Tongue (tissue), 2 donors: ENCODE measurements around the gene TTF1. TPM values are rescaled to one million over a fixed set of nuclear protein-coding genes. Genes with fewer than 3 reads are reported as not detected.
"Not testable (repeated sequence)": the region's sequence is repeated elsewhere in the genome, so short reads cannot be mapped to it uniquely, and the experiment has no call there.

Experiments
- DNase-seq: peaks from one replicate; pipeline ENCODE4 v3.0.0-alpha.2; 2015
- total RNA-seq: library from RNA; depleted of rRNA; stranded (reverse); fragments of >200 nt; gene quantifications from one replicate; pipeline ENCODE4 v1.2.3, GENCODE V29; 2014

Gene TTF1
- total RNA-seq, 1 donor from 2014 or later: 9.9 TPM

- DNase-seq: no peak
Measured at GRCh38 chr9:132412089-132412488, 5.4 kb upstream of the TTF1 start.

DNA sequence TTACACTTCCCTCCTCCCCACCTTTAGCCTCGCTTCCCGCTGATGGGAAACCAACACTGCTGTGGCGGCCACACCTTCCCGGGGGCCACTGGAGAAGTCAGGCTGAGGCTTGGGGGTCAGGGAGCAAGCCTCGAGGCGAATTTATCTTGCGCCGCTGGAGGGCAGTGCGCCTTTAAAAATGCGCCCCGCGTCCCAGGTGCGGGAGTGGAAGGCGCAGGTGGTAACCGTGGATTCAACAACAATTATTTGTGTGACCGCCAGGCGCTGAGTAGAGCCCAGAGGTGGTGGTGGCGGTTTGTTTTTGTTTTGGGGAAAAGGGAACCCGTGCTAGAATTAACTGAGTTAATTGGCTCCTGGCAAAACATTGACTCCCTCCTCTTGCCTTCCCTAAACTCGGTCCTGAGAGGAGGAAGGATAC is 4.5 kb upstream of the TTF1 start:
- DNase-seq: peak; percentile 36

DNA sequence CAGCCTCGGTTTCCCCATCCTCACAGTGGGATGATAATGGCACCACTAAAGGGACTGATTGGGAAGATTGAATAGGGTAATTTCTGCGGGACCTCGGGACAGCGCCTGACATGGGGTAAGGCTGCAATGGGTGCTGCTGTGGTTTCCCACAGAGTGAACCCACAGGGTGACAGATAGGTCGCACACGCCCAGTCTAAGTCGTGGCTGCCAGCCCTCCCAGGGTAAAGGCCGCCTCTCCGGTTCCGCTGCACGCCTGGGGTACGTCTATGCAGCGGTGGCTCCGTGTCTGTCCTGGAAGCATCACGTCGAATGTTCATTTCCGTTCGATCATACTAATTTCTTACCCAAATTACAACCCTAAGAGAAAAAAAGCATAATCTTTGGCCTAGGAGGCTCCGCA is 4.0 kb upstream of the TTF1 start:
- DNase-seq: no peak

- peak; percentile 47 for DNase-seq
Measured at GRCh38 chr9:132409828-132410528, 3.3 kb upstream of the TTF1 start, which contains the start of gene CFAP77. Gene CFAP77 (plus strand): TSS chr9:132410211. CDS start chr9:132410272, 61 bp downstream.

- DNase-seq: no peak
Measured at GRCh38 chr9:132408521-132408920, 1.9 kb upstream of the TTF1 start.

GRCh38 chr9:132407196-132407595 is 556 bp upstream of the TTF1 start:
- no peak for DNase-seq

- DNase-seq: peak; percentile 14
Measured at GRCh38 chr9:132404228-132404881, 2.3 kb downstream of the TTF1 start.

DNA sequence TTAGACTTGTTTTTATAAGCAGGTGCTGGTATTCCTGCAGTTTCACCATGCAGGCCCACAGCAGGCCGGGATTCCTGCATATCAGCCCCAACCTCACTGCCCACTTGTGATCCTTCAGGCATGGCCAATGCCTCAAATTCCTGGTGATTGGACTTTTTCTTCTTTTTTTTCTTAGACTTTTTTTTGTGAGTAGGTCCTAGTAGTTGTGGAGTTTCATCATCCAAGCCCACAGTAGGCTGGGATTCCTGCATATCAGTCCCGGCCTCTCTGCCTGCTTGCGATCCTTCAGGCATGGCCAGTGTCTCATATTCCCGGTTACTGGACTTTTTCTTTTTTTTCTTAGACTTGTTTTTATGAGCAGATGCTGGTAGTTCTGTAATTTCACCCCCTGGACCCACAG is 4.8 kb downstream of the TTF1 start:
- DNase-seq: no peak

GRCh38 chr9:132395560-132395959 is 11.1 kb downstream of the TTF1 start:
- no peak for DNase-seq

DNA sequence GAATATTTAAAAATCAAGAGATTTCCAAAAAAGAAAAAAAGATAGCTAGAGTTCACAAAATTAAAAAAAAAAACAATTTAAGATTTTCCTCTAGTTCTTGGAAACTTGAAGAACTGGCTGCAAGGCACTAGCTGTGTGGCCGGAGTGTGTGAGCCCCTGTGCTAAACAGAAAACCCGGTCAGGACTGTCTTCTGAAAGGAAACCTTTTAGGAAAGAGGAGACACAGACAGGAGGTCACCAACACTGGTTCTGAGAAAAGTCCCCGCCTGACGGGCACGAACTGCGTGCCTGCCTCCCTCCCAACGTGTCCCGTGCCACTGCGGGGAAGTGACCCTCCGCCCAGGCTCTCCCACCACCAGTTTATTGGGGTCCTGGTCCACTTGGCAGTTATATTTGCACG is 15.2 kb downstream of the TTF1 start:
- DNase-seq: no peak

- no peak for DNase-seq
Measured at GRCh38 chr9:132390966-132391365, 15.7 kb downstream of the TTF1 start.

DNA sequence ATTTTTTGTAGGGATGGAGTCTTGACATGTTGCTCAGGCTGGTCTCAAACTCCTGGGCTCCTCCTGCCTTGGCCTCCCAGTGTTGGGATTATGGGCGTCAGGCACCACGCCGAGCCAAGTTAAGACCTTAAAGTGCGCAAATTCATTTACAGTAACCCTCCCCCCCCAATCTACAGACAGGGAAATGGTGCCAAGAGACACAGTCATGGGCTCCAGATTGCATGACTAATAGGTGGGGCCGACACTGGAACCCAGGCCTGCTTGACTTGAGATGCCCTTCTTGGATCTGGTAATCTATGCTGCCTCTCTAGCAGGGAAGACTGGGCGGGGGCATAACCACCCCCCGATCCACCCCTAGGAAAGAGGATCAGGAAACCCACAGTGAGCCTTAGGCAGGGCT is 19.5 kb downstream of the TTF1 start:
- DNase-seq: no peak

GRCh38 chr9:132384376-132384775 is 22.3 kb downstream of the TTF1 start:
- no peak for DNase-seq

- DNase-seq: no peak
Measured at GRCh38 chr9:132383462-132383883, 23.2 kb downstream of the TTF1 start.

- no peak for DNase-seq
Measured at GRCh38 chr9:132381966-132382541, 24.6 kb downstream of the TTF1 start.

GRCh38 chr9:132378416-132378815 is 28.2 kb downstream of the TTF1 start:
- not testable (repeated sequence) for DNase-seq

GRCh38 chr9:132377769-132378168 is 28.9 kb downstream of the TTF1 start:
- DNase-seq: not testable (repeated sequence)

GRCh38 chr9:132372177-132373095 is 34.2 kb downstream of the TTF1 start:
- DNase-seq: peak; percentile 14

DNA sequence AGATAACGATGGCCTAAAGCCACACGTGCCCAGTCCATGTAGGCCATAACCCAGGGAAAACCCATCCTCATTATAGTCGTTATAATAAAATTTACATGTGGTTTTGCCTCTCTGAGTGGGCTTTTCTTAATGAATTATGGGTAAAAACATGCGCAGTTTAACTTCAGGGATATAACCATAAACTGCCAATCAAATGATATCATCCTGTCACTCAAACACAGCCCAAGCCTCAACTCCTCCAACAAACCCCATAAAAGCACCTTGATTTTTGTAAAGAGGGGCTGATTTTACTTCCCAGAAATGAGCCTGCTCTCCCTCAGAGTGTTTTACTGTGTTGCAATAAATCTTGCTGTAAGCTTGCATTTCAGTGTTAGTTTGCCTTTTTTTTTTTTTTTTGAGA is 36.0 kb downstream of the TTF1 start:
- DNase-seq: no peak

DNA sequence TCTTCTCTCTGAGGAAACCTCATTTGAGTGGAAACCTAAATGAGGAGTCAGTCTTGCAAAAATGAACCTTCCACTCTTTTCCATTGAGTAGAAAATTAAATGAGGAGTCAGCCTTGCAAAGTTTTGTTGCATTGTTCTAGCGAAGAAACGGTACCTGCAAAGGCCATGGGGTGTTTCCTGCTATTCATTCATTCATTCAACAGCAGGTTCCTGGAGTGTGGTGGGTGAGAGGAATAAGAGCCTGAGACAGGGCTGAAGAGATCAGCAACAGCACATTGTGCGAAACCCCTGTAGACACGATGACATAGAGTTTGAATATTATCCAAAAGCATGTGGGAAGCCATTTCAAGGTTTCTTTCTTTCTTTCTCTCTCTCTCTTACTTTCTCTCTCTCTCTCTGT is 37.2 kb downstream of the TTF1 start:
- no peak for DNase-seq

DNA sequence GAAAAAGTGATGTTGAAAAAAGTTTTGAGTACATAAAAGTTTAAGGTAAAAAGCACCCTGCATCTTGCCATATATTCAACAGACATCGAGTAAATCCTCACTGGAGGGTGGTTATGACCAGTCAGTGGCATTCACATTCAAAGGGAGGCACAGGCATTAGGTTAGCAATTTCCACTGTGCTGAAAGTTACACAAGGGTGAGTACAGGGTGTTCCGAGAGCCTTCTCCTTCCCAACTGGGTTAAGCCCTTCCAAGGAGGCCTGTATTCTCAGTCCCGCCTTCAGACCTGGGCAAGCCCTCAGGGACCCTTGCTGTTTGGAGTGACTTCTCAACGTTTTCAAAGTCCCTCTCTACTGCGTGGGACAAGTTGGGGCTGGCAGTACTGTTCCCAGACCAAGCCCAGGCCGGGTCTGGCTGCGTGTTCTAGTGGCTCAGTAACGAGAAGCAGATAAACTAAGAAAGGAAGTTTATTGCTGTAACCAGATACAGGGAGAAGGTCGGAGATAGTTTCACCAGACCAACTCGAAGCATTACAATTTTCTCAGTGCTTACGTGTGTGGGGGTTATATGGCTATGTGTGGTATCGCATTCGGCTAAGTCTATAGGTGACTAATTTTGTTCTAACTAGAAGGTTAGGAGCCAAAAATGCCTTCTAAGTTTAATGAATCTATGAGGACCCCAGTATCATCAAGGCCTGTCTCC is 38.9 kb downstream of the TTF1 start:
- DNase-seq: no peak

- no peak for DNase-seq
Measured at GRCh38 chr9:132366481-132366880, 40.2 kb downstream of the TTF1 start.
